Fibroblast of skin of right biceps (primary cell): ENCODE results near the gene MLPH.

Source experiments
- DNase-seq: peaks from one replicate; pipeline ENCODE4 v3.0.0-alpha.2; 2013

Gene MLPH

DNA sequence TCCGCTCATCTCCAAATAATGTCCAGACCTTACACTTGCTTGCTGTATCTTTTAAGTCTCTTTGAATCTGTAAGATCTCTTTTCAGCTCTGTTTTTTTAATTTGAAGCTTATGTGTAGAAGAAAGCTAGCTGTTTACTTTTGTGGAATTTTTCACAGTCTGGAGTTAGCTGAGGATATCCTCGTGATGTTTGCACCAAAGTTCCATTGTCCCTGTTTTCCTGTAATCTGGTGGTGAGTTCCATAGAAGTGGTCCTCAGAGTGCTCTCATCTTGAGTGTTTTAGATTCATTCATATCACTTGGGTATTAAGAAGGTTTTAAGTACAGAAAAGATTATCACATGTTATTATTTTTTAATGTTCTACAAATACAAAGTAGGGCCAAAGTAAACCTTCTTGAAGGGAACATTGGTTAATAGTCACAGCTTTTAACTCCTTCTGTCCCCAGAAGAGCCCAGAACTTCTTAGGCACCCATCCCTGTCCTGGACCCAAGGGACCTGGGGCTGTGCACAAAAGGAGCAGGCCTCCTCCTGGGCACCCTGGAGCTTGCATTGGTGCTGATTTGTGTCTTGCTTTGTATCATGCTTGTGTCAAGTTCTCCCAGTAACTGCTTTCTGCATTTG is 15.0 kb downstream of the MLPH start:
- DNase-seq, result no peak

DNA sequence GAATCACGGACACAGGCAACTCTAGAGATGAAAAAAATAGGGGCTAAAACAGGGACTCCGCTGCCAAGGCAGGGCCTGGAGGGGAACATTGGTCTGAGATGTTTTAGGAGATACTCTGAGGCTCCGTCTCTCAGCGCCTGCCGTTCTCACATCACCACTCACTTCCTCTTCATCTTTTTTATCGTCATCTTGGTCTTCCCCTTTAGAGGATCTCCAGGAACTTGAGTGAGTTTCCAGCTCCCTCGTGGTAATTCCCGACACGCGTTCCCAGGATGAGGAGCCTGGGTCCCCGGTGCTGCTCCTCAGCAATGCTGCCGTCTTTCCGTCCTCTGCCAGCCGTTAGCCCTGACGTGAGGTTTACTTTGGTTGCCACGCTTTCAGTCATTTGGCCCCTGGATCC is 16.1 kb downstream of the MLPH start:
- no peak for DNase-seq

DNA sequence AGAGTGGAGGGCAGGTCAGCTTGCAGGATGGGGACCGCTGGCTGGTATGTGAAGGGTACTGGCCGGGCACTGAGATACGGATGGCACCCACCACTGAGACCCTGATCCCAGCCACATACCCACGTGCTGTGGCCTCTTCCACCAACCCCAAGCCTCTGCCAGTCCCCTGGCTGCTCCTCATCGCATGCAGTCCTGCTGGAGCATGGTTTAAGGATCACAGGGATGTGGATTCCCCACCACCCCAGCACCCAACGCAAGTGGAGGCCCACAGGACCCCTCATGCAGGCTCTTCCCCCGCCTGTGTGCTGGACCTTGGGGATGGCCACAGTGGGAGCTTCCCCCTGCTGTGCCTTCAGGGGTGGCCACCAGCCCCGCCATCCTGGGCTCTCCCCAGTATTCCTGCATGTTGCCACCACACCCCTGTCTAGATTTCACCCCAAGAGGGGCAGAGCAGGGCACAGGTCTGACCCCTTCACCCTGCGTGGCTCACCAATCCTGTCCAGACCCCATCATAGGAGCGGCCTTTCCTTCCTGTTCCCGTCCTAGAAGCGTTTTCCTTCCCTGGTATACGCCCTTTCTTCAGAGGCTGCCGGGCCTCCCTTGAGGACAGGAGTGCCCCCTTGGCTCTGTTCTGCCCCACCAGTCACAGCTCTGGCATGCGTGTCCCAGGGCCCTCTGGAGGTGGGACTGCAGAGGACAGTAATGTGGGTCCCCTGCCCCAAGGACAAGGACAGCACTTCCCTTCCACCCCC is 18.3 kb downstream of the MLPH start:
- no peak for DNase-seq

DNA sequence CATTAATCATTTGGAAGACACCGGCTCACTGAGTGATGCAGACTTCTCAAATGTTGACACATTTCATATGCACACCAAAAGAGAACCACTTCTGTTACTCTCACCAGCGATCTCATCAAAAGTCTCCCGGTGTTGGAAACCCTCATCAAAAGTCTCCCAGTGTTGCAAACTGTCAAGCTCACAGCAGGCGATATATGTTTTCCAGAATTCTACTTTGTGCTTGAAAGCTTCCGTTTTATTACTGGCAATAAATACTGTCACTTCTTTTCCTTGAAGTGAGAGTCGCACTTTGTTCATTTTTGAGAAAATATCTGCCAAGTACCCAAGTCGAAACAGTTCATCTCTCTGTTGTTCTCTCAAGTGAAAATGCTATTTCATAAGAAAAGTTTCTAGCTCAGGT is 20.5 kb downstream of the MLPH start:
- DNase-seq, result no peak

DNA sequence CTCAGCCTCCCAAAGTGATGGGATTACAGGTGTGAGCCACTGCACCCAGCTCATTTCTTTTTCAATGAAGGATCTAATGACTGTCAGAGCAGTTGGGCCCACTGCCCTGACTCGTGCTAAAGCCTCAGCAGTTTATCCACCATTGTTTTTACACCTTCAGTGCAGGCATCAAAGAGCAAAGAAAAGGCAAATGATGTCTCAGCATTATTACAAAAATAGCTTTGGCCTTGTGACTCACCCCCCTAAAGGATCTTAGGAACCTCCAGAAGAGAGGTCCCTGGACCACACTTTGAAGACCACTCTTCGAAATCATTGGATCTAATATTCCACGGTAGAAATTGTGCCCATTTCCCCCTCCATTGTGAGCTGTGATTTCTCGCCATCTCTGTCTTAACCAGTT is 21.3 kb downstream of the MLPH start:
- no peak for DNase-seq

DNA sequence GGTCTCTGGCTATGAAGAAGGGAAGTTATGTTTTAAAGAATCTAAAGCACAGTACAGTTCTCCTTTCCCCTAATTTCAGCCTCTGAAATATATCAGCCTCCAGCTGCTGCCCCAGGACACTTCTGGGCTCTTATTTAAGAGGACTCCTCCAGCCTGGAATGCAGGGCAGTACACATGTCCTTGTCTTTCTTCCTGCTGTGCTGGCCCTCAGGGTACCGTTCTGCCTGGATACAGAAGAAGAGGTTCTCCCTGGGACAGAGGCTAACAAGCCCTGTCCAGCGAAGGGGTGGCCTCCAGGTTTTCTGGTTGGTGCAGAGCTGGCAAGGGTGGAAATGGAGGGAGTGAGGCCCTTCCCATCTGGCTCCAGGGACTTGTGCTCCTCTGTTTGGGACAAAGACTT is 22.1 kb downstream of the MLPH start:
- no peak for DNase-seq

DNA sequence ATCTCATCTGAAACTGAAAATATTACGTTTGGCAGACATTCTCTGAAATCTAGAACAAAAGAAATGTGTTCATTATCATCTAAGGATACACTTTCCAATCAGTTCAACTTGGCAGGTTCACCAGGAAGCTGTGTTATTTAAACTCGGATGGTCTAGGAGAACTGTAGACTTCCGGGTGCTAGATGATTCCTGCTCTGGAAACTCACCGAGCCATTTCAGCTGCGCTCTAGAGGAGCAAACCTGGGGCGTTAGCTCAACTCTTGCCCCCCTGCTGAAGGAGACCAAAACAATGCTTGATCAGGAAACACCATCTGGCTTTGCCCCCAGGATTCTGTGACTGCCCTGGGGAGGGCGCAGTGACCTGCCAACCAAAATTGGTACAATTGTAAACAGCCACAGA is 22.9 kb downstream of the MLPH start:
- no peak for DNase-seq

DNA sequence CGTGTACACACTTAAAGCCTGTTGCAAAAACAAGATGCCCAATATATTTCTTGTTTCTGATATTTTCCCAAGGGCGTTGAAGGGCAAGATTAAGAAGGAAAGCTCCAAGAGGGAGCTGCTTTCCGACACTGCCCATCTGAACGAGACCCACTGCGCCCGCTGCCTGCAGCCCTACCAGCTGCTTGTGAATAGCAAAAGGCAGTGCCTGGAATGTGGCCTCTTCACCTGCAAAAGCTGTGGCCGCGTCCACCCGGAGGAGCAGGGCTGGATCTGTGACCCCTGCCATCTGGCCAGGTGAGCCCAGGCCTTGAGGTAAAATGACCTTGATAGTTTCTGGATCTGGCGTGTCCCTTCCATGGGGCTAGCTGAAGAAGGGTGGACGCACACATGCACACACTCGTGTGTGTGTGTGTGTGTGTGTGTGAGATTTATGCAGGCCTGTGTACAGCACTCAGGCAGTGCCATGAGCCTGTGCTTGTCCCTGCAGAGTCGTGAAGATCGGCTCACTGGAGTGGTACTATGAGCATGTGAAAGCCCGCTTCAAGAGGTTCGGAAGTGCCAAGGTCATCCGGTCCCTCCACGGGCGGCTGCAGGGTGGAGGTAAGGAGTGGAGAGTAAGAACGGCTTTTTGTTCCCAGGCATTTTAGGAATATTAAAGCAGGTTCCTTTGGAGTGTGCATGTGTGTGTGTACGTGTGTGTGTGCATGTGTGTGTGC is 23.6 kb downstream of the MLPH start:
- DNase-seq, result no peak

DNA sequence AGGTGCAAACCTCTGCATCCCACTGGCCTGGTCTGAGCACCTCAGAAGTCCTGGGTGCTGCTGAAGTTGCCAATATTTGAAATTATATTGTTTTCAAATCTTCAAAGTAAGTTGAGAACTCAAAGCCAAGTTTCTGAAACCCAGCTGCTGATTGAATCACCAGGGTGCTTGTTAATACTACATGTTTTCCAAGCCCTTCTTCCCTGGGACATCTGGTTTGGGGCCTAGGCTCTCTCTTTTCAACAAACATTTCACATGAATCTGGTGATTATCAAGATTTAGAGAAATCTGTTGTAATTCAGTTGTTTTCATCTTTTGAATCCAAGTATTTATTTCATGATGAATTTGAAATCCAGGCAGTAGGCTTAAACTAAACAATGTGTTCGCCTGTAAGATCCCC is 24.4 kb downstream of the MLPH start:
- DNase-seq, result no peak

DNA sequence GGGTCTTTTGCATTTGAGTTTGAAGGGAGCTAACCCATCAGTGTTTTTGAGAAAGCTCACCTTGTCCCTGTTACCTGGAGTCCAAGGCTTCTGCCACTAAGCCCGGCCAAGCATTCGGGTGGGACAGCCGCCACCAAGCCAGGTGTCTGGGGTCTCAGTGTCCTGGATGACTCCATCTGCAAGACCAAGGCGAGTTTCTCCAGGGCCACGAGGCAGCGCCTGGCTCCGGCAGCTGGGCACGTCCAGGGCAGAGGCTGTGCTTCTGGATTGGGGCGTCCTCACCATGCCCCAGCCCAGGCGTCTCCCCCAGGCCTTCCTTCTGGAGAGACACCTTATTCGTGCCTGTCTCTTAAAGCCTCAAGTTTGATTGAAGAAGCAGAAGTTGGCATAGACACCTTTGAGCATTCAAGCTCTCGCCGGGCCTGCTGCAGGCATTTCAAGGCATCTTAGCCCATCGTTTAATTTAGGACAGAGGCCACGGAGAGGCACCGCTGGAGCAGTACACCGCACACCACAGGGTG is 24.9 kb downstream of the MLPH start:
- no peak for DNase-seq

DNA sequence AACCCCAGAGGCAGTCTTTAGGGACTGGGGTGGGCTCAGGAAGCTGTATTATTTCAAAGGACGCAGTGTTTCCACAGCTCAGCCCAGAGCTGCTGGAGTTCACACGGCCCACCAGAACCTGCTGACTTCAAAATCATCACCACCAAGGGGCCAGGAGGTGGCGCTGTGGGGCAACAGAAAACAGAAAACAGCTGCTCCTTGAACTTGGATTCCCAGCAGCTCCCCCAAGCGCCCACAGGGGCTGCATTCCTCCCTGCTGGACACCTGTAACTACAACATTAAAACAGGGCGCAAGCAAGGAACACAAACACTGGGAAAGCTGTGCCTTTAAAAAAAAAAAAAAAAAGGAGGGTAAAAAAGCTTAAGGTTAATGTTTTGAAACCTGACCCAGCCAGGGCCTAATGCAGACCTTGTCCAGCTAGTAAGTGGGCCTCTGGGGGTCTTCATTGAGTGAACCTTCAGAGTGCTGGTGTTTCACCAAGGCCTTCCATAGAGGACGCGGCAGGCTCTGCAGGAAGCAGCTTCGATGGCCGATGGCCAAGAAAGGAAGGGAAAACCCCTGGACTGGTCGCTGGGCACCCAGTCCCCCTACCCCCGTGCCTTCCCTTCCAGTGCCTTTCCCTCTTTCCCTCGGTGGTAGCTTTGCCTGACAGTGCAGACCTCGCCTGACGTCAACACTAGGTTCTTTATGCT is 25.9 kb downstream of the MLPH start:
- peak; percentile 87 for DNase-seq

DNA sequence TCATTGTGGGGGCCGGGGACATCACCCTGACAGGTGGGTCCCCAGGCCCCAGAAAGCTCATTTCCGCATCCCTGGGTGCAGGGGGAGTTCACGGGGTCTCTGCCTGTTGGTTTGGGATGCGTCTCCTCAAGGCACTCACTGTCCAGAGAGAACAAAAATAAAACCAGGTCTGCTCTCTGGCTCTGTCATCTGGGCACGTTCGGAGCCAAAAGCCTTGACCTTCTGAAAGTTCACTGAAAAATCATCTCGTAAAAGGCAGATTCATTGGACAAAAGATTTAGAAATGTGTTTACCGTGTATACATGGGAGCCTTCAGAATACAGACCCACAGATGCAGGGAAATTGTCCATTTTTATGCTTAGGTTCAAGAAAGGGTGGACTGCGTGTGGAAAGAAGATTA is 26.6 kb downstream of the MLPH start:
- DNase-seq, result no peak

DNA sequence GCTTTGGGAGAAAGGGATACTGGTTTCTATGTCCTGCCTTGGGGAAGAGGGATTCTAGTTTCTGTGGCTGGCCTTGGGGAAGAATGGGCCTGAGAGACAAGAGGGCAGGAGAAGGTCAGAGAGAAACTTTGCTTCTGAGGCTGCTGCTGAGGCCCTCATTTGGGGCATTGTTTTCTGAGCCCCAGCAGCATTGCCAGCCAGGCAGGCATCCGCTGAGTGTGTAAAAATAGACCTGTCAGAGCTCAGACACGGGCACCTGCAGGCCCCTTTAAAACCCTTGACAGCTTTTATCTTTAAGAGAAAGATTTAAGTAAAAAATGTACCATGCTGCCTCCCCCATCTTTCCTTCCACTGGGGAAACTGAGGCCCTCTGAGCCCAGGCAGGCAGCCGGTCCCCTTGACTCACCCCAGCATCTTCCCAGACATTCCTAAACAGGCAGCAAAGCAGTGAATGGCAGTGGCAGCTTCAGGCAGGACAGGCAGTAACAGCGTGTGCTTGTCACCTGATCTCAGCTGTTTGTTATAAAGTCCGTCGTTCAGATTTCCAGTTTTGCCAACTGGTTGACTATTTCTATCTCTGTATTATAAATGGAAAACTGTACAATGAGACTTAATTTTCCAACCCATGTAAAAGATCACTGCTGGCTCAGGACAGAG is 27.6 kb downstream of the MLPH start:
- no peak for DNase-seq

DNA sequence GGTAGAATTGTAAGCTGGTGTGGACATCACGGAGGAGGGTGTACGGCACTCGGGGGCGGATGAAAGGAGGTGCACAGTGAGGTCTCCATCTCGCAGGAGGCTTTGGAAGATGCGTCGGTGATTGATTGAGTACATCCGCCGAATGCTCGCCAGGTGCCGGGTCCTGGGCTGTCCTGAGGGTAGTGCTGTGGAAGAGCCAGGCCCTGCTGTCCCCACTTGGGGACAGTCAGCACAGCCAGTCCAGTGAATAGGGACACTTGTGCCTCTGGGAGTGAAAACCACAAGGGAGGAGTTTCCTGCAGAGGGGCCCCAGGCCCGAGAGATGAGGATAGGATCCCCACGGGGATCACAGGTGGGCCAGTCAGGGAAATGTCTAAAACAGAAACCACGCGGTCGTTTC is 28.1 kb downstream of the MLPH start:
- DNase-seq, result no peak

DNA sequence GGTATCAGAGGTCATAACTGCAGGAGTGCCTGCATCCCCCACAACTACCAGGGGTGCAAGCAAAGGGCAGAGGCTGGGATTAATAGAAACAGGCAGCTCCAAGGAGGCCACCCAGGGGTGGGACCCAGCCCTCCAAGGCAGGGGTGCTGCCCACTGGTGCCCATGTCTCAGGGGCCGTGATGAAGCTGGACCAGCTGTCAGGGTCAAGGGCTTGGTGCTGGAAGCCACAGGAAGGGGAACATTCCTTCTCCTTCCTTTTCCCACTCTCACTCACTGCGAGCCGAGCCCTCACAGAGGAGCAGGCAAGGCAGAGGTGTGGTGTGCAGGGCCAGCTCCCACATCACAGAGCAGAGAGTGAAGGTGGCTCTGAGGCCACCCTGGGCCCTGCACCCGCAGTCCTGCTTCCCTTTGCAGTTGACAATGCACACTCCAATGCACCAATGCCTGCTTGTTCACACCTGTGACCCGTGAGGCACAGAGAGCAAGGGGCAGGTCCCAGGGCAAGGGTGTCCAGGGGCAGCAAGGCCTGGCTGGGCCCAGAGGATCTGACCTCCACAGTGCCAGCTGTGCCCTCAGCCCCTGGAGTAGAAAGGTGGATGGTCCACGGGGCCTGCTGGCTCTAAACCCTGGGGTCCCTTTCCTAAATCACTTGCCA is 28.7 kb downstream of the MLPH start:
- no peak for DNase-seq

DNA sequence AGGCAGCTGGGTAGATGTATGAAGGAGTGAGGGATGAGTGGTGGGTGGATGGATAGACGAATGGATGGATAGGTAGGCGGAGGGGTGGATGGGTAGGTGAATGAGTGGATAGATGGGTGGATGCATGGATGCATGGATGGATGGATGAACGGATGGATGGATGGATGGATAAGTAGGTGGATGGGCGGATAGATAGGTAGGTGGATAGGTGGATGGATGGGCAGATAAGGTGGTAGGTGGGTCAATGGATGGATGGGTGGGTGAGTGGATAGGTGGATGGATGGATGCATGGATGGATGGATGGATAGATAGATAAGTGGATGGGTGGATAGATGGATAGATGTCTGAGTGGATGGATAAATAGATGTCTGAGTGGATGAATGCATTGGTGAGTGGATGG is 30.1 kb downstream of the MLPH start:
- no peak for DNase-seq

DNA sequence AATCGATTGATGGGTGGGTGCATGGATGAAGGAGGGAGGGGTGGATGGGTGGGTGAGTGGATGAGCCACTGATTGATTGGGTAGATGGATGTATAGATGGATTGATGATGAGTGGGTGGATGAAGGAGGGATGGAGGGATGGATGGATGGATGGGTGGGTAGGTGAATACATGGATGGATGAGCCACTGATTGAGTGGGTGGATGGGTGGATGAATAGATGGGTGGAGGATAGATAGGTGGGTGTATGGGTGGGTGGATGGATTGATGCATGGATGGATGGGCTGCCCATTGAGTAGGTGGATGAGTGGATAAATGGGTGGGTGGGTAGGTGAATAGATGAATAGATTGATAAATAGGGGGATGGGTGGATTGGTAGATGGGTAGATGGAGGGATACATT is 30.9 kb downstream of the MLPH start:
- DNase-seq, result no peak

DNA sequence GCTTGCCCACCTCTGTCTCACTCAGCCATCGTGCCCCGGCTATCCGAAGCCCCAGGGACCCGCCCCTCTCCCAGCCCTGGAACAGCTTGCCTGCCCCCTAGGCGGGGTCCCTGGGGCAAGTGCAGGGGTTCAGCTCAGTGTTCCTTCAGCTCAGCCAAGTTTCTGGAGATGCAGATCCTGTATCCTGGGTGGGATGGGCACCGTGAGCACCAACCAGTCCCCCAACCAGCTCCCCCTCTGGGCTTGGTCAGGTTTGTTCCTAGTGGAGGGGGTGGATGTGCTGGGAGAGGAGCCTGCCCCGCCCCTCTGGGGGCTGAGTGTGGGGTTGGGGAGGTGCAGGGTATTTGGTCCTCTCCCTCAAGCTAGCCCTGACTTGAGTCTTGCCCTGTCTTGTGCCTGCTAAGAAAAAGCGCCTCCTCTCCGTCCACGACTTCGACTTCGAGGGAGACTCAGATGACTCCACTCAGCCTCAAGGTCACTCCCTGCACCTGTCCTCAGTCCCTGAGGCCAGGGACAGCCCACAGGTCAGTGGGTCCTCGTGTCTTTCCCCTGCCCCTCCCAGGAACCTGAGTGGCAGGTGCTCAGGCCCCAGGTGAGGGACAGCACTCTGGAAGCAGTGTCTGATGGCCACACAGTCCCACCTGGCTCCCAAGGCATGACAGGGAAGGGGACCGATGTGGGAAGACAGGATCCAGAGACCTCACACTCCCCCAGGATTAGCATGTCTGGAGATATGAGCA is 32.6 kb downstream of the MLPH start:
- DNase-seq, result no peak

DNA sequence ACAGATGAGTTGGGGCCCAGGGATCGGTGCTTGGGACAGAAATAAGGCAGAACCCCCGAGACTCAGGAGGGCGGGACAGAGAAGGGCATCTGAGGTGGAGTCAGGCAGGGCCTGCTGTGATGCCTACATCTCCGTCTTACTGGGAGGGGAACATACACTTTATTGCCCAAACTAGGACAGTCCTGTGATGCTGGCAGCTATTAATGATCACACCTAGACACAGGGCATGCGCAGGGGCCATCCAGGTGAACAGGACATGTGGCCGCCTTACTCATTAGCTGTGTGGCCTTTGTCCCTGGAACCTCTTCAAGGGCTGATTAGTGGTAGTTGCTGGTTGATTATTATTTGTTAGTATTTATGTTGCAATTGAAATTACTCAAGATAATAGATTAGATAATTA is 33.2 kb downstream of the MLPH start:
- DNase-seq, result no peak

DNA sequence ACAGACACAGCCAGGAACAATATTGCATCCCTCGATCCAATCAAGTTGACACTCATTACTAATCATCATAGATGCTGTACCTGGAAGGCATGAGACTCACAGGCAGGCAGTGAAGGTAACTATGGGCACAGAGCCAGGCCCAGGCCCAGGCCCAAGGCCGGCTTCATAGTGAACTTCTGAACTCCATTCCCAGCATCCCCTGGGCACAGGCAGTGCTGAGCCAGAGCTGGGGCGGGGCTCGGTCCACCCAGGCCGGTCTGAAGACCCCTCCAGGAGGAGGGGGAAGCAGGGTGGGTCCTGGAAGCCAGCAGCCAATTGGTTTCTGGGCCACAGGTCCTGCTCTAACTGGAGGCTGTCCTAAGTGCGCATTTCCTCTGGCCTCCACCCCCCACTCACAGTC is 37.6 kb downstream of the MLPH start:
- no peak for DNase-seq

DNA sequence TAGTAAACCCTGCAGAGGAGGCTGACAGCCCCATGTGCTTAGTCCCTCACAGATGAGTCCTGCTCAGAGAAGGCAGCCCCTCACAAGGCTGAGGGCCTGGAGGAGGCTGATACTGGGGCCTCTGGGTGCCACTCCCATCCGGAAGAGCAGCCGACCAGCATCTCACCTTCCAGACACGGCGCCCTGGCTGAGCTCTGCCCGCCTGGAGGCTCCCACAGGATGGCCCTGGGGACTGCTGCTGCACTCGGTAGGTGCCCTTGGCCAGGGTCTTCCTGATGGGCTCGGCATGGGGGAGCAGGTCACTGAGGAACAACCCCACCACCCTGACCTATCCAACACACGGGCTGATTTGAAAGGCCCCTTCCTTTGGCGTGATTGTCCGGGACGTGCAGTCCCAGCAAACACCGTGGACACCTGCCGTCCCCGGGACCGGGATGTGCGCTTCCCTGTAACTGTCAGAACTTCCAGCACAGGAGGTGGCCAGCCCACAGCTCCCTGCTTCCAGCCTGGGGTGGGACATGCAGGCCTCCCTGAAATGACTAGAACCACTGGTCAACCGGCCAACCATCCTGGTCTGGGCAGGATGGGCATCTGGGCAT is 38.6 kb downstream of the MLPH start:
- DNase-seq, result no peak
